ENCODE data around the gene CASS4. TPM values are rescaled to one million over a fixed set of nuclear protein-coding genes. Genes with fewer than 3 reads are reported as not detected.

Gene CASS4
- total RNA-seq, 1 experiment from 2014 or later, result not detected

- Histone ChIP-seq H2BK15ac (ENCODE audit: low read depth, low read length) (no peak overlapping the region), H3K23me2 (ENCODE audit: insufficient read length, low read depth, low read length, poor library complexity, severe bottlenecking) (no peaks in the 10 kb centered on the region), H4K20me1 (ENCODE audit: control insufficient read depth, insufficient read depth, insufficient read length) (no peaks in the 10 kb centered on the region), H2BK5ac (ENCODE audit: insufficient read length, low read length) (no peak overlapping the region), H4K5ac (ENCODE audit: insufficient read length, low read depth, low read length) (no peak overlapping the region), H3K56ac (ENCODE audit: insufficient read length, low read depth, low read length) (no peak overlapping the region), H2BK12ac (ENCODE audit: insufficient read length, low read depth, low read length) (no peak overlapping the region), H2BK20ac (ENCODE audit: low read depth, low read length, poor library complexity, severe bottlenecking) (no peak overlapping the region), H3K27me3 (ENCODE audit: insufficient read depth, low read length) (no peaks in the 10 kb centered on the region), H2BK120ac (ENCODE audit: low read depth, low read length, poor library complexity, severe bottlenecking) (no peak overlapping the region), H3K79me1 (ENCODE audit: insufficient read depth, low read depth, low read length, poor library complexity, severe bottlenecking) (peaks cover 6% of the 10 kb centered on the region), H3K9me3 (ENCODE audit: control insufficient read depth, low read depth, low read length) (no peaks in the 10 kb centered on the region), H3K9ac (ENCODE audit: extremely low read depth, insufficient read length, low read length) (no peak overlapping the region), H3K4ac (ENCODE audit: low read depth, low read length) (no peak overlapping the region), H3K4me2 (ENCODE audit: insufficient read depth, insufficient read length, low read length) (no peak overlapping the region), H3K79me2 (ENCODE audit: insufficient read depth, low read length) (no peaks in the 10 kb centered on the region), H3K18ac (ENCODE audit: insufficient read length, low read depth, low read length) (no peak overlapping the region), H4K91ac (ENCODE audit: insufficient read length, low read depth, low read length) (no peak overlapping the region), H3K14ac (ENCODE audit: insufficient read depth, low read length) (no peak overlapping the region), H2AFZ (ENCODE audit: low read length) (no peak overlapping the region), H3K4me1 (ENCODE audit: insufficient read depth, low read length) (no peaks in the 10 kb centered on the region), H3K27ac (ENCODE audit: insufficient read length, low read depth, low read length) (no peak overlapping the region), H3T11ph (ENCODE audit: low read length) (no peak overlapping the region), H3K23ac (ENCODE audit: insufficient read length, low read depth, low read length) (no peak overlapping the region), H4K8ac (replicated peaks; ENCODE audit: insufficient read length, low read depth, low read length) (no peak overlapping the region), H2AK5ac (ENCODE audit: insufficient read length, low read length) (no peak overlapping the region)
- no CpG with 5 or more reads among the region's 1 CpG for WGBS (ENCODE audit: extremely low coverage, insufficient read length, low lambda C conversion rate)
- Mint-ChIP-seq H3K4me3 (no peak overlapping the region), H3K27me3 (ENCODE audit: low read depth) (no peaks in the 10 kb centered on the region), H3K27ac (no peak overlapping the region), H3K4me1 (peaks cover 0 to 3% of the 10 kb centered on the region in 2 experiments; a peak in 1 of 4 replicates), H3K36me3 (ENCODE audit: insufficient read depth in 1 of 3, low read depth in 3 of 3) (peaks cover 0 to 14% (median 13%) of the 10 kb centered on the region in 3 experiments; a peak in 5 of 7 replicates), H3K9me3 (no peaks in the 10 kb centered on the region)
- DNase-seq, result no peak
- TF ChIP-seq CTCF (conservative IDR thresholded peaks at IDR 0.05), result no peak
These were observed 89.1 kb downstream of the CASS4 start for GRCh38 chr20:56501116-56501515.
